GM18951 (cell line): ENCODE results near the gene SAMD8.

ENCODE experiments used
- POLR2A ChIP-seq: IDR thresholded peaks from 4 replicates; pipeline ENCODE4 v1.6.1; 2011; ENCODE audit warnings: mild to moderate bottlenecking; ENCODE audit not compliant: insufficient read length, insufficient read depth; ENCODE audit errors: extremely low read depth
- in situ Hi-C: fragments of 300-500 bp; cut with MboI; formaldehyde crosslinking; loops from one replicate; pipeline ENCODE4 v1.12.0; 2022; ENCODE audit warnings: low sequenced_read_pairs, mixed read lengths, inconsistent platforms; ENCODE audit not compliant: unreplicated experiment

The SAMD8 gene

DNA sequence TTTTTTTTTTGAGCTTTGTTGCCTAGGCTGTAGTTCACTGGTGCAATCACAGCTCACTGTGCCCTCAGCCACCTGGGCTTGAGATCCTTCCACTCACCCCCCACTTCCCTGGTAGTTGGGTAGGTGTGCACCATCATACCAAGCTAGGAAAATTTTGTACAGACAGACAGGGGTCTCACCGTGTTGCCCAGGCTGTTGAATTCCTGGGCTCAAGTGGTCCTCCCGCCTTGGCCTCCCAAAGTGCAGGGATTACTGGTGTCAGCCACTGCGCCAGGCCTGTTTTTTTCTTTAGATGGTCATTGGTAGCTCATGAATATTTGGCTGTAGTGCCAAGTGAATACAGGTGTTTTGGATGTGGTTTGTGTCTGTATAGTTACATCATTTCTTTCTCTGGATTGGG, 116.8 kb downstream of the SAMD8 start:
- in situ Hi-C loops = loop anchor here (25.0 kb wide), 1 partner anchor 966 kb away; no protein-coding TSS in a partner anchor
- TF ChIP-seq POLR2A = no peak

- in situ Hi-C loops = loop anchor here (25.0 kb wide), 1 partner anchor 967 kb away; no protein-coding TSS in a partner anchor
- TF ChIP-seq POLR2A = no peak
Measured at GRCh38 chr10:75228834-75229233, 117.4 kb downstream of the SAMD8 start.

GRCh38 chr10:75229971-75230370, 118.5 kb downstream of the SAMD8 start:
- TF ChIP-seq POLR2A = no peak
- in situ Hi-C loops = loop anchor here (25.0 kb wide), 1 partner anchor 968 kb away; no protein-coding TSS in a partner anchor

GRCh38 chr10:75230600-75231038, 119.2 kb downstream of the SAMD8 start:
- in situ Hi-C loops = loop anchor here (25.0 kb wide), 1 partner anchor 968 kb away; no protein-coding TSS in a partner anchor
- TF ChIP-seq POLR2A = no peak
